H1 (cell line): ENCODE results near the gene RUNX1. TPM values are rescaled to one million over a fixed set of nuclear protein-coding genes. Genes with fewer than 3 reads are reported as not detected.
A peak's percentile ranks its signal among the peaks of the same experiment; 100 is the strongest.

Experiments used
- CHD7 ChIP-seq: fragments of 300-600 bp; sonication (generic); IDR thresholded peaks from 2 replicates; pipeline ENCODE4 v1.7.1; 2012; ENCODE audit warnings: low read length, moderate library complexity, mild to moderate bottlenecking, inconsistent platforms; ENCODE audit not compliant: insufficient replicate concordance
- HDAC2 ChIP-seq, 2 experiments: fragments of 300-600 bp in 1 of 2; sonication (generic) in 1 of 2; IDR thresholded peaks; 2 replicates each; pipeline ENCODE4 v1.6.1; 2011 to 2012; ENCODE audit warnings: low read depth in 2 of 2, low read length in 2 of 2, mild to moderate bottlenecking in 2 of 2, moderate library complexity in 2 of 2, borderline replicate concordance in 1 of 2, inconsistent platforms in 1 of 2
- JUN ChIP-seq: IDR thresholded peaks from 2 replicates; pipeline ENCODE4 v1.6.1; 2011; ENCODE audit warnings: low read depth, mild to moderate bottlenecking, improper control_type of control experiment, low read length
- KDM5A ChIP-seq: fragments of 200-600 bp; IDR thresholded peaks from 2 replicates; pipeline ENCODE4 v1.7.1; 2012; ENCODE audit warnings: mild to moderate bottlenecking, low read length, inconsistent platforms, mixed read lengths
- MAX ChIP-seq: IDR thresholded peaks from 2 replicates; pipeline ENCODE4 v1.6.1; 2012; ENCODE audit warnings: inconsistent platforms
- polyA plus RNA-seq, 7 experiments: library from polyadenylated mRNA; depleted of rRNA in 3 of 7; stranded (reverse) in 5 of 7; unstranded in 2 of 7; fragments of >200 nt in 5 of 7; fragments of 200-250 nt in 2 of 7; gene quantifications; 1 replicate in 5 of 7; 2 replicates in 1 of 7; 4 replicates in 1 of 7; pipeline versions ENCODE4 v1.2.1 to v1.2.3, GENCODE V29; 2011 to 2013; ENCODE audit warnings: missing spikeins in 2 of 7, mixed read lengths in 2 of 7
- total RNA-seq: library from RNA; stranded (reverse); fragmentation: NEBNext Ultra II Directional; extraction: Animal tissue kit (Norgen Biotek cat#: 25700); gene quantifications from 2 replicates; pipeline ENCODE4 v1.2.1, GENCODE V29; 2021

The RUNX1 gene
- total and polyA plus RNA-seq, 2 of the 8 experiments (the other 6 are each of a cell fraction or from before 2014, with no cell fraction given), result 0.20 to 0.60 TPM

GRCh38 chr21:34865400-34866241, 183.5 kb downstream of the RUNX1 start (continued):
- 0 out of 4 replicates have a peak, but pooled peaks of 1 of the 2 experiments have one; percentile 16 for TF ChIP-seq HDAC2 (IDR thresholded peaks at IDR 0.05; ENCODE audit: borderline replicate concordance in 1 of 2, low read depth in 2 of 2, low read length in 2 of 2)
- peak; percentile 91 for TF ChIP-seq JUN
- peak; percentile 28; the same call in 1 of the 2 replicates for TF ChIP-seq MAX
- TF ChIP-seq CHD7, result peak; percentile 32
- no peak for TF ChIP-seq KDM5A
